PC-9 (cell line): Measurements from ENCODE around the gene PACRG. TPM values are rescaled to one million over a fixed set of nuclear protein-coding genes. Genes with fewer than 3 reads are reported as not detected.

Experiments
- BruUV-seq: library from RNA; stranded (reverse); fragments of 400-500 nt; replicated peaks from 2 replicates; lab custom pipeline; 2021; lab: Mats Ljungman, UMichigan
- CTCF ChIA-PET: fragments of 300-600 bp; sonication (Branson Sonifier 250); formaldehyde crosslinking; loops from one replicate; lab custom pipeline; 2022; ENCODE audit warnings: antibody characterized with exemption; lab: Charles Lee
- POLR2A ChIA-PET: fragments of 300-600 bp; sonication (Branson Sonifier 250); formaldehyde crosslinking; loops from one replicate; lab custom pipeline; 2022; ENCODE audit warnings: antibody characterized with exemption; ENCODE audit not compliant: unreplicated experiment; lab: Charles Lee
- DNase-seq, 2 experiments: peaks; one replicate each; pipeline versions ENCODE4 v3.0.0 to v3.0.0-alpha.2; 2015 to 2022; ENCODE audit warnings: mixed read lengths in 1 of 2
- H2AFZ ChIP-seq: fragments of 200-600 bp; sonication (generic); 2 replicates; pipeline ENCODE4 v1.8.1; 2017; ENCODE audit warnings: antibody characterized with exemption
- H3F3A ChIP-seq: fragments of 200-600 bp; sonication (generic); 2 replicates; pipeline ENCODE4 v1.8.1; 2017; ENCODE audit warnings: antibody characterized with exemption, mild to moderate bottlenecking, low read depth; ENCODE audit not compliant: insufficient read depth
- H3K27ac ChIP-seq: fragments of 200-600 bp; sonication (generic); 2 replicates; pipeline ENCODE4 v1.6.1; 2016; ENCODE audit warnings: mixed run types
- H3K27me3 ChIP-seq: fragments of 200-600 bp; sonication (generic); 2 replicates; pipeline ENCODE4 v1.6.1; 2016; ENCODE audit warnings: low read depth, mixed run types; ENCODE audit not compliant: insufficient read depth
- H3K36me3 ChIP-seq: fragments of 200-600 bp; sonication (generic); 2 replicates; pipeline ENCODE4 v1.6.1; 2016; ENCODE audit warnings: low read depth, mixed run types
- H3K4me1 ChIP-seq: fragments of 200-600 bp; sonication (generic); replicated peaks from 2 replicates; pipeline ENCODE4 v1.6.1; 2016; ENCODE audit warnings: mixed run types; ENCODE audit not compliant: insufficient read depth
- H3K4me2 ChIP-seq: fragments of 200-600 bp; sonication (generic); 2 replicates; pipeline ENCODE4 v1.6.1; 2017; ENCODE audit warnings: mixed run types
- H3K4me3 ChIP-seq: fragments of 200-600 bp; sonication (generic); 2 replicates; pipeline ENCODE4 v1.6.1; 2016; ENCODE audit warnings: mixed run types
- H3K79me2 ChIP-seq: fragments of 200-600 bp; sonication (generic); 2 replicates; pipeline ENCODE4 v1.6.1; 2017; ENCODE audit warnings: low read depth, mixed run types
- H3K9me2 ChIP-seq: fragments of 200-600 bp; sonication (generic); 2 replicates; pipeline ENCODE4 v1.8.1; 2017; ENCODE audit warnings: mild to moderate bottlenecking; ENCODE audit not compliant: insufficient read depth
- H3K9me3 ChIP-seq: fragments of 200-600 bp; sonication (generic); 2 replicates; pipeline ENCODE4 v1.8.1; 2016; ENCODE audit warnings: low read depth; ENCODE audit not compliant: insufficient read depth
- H4K20me1 ChIP-seq: fragments of 200-600 bp; sonication (generic); 2 replicates; pipeline ENCODE4 v1.8.1; 2017; ENCODE audit not compliant: insufficient read depth
- EZH2 ChIP-seq: fragments of 200-600 bp; sonication (generic); IDR thresholded peaks from 2 replicates; pipeline ENCODE4 v1.8.0; 2017; ENCODE audit warnings: antibody characterized with exemption, low read depth
- intact Hi-C: fragments of 100-400 bp; cut with micrococcal nuclease; formaldehyde crosslinking; loops from one replicate; pipeline ENCODE4 v1.10.0; 2022; ENCODE audit not compliant: unreplicated experiment
- total RNA-seq: library from RNA; stranded (reverse); gene quantifications from 2 replicates; pipeline ENCODE4 v1.2.3, GENCODE V29; 2021
- TF ChIP-seq, protein P1 (sequence below): fragments of 200-600 bp; sonication (generic); conservative IDR thresholded peaks from 2 replicates; pipeline ENCODE4 v1.6.1; 2017; ENCODE audit warnings: mixed run types, antibody characterized with exemption, mild to moderate bottlenecking, moderate library complexity

The PACRG gene
- total RNA-seq, 1 experiment from 2014 or later = not detected

DNA sequence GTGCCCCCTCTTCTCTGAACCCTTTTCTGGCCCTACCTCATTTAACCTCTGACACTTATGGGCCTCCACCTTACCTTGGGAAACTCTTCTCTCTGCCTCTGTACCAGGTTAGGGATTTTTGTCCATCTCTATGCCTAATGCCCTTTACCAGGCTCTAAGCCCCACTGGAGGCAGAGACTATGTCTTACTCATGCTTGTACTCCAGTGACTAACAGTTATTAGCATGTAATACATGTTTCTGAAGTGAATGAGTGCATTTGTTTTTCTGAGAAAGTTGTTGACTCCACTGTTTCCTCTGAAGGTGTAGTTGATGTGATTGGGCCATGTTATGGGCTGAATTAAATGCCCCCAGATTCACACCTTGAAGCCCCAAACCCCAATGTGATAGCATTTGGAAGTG lies 234.3 kb downstream of the PACRG start:
- H3K79me2 ChIP-seq = no peaks in the 10 kb centered on the region
- H3F3A ChIP-seq = no peaks in the 10 kb centered on the region
- TF ChIP-seq, protein P1, sequence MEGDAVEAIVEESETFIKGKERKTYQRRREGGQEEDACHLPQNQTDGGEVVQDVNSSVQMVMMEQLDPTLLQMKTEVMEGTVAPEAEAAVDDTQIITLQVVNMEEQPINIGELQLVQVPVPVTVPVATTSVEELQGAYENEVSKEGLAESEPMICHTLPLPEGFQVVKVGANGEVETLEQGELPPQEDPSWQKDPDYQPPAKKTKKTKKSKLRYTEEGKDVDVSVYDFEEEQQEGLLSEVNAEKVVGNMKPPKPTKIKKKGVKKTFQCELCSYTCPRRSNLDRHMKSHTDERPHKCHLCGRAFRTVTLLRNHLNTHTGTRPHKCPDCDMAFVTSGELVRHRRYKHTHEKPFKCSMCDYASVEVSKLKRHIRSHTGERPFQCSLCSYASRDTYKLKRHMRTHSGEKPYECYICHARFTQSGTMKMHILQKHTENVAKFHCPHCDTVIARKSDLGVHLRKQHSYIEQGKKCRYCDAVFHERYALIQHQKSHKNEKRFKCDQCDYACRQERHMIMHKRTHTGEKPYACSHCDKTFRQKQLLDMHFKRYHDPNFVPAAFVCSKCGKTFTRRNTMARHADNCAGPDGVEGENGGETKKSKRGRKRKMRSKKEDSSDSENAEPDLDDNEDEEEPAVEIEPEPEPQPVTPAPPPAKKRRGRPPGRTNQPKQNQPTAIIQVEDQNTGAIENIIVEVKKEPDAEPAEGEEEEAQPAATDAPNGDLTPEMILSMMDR = no peak
- TF ChIP-seq EZH2 = no peak
- H3K9me3 ChIP-seq = no peaks in the 10 kb centered on the region
- H3K4me3 ChIP-seq = no peak overlapping the region
- H3K4me1 ChIP-seq = no peaks in the 10 kb centered on the region
- H4K20me1 ChIP-seq = no peaks in the 10 kb centered on the region
- ChIA-PET POLR2A (no interaction called here), CTCF (no interaction called here)
- H3K27ac ChIP-seq = no peak overlapping the region
- no peaks in the 10 kb centered on the region for H3K36me3 ChIP-seq
- no peak overlapping the region for H3K4me2 ChIP-seq
- no peak overlapping the region for H2AFZ ChIP-seq
- intact Hi-C loops = no loop called here
- no peaks in the 10 kb centered on the region for H3K9me2 ChIP-seq
- H3K27me3 ChIP-seq = 0 out of 2 replicates have a peak, but pooled peaks cover 5% of the 10 kb centered on the region
- no peak for DNase-seq
- BruUV-seq = no TSS peak

DNA sequence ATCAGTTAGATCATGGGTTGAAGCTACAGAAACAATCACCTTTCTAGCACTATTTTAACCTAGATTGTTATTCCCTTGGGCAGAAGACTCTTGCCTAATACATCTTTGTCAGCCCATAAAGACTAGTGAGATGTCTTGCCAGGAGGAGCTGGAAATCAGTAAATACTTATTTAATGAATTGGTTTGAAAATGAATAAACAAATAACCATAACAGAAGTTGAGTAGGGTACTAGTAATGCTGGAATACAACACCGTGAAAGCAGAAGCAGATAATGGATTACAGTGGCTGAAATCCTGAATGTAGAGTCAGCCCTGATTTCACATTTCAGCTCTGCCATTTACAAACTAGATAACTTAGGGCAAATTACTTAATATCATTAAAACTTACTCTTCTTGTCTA lies 236.1 kb downstream of the PACRG start:
- no TSS peak for BruUV-seq
- POLR2A ChIA-PET = no interaction called here
- no peaks in the 10 kb centered on the region for H3K36me3 ChIP-seq
- H3K27ac ChIP-seq = no peak overlapping the region
- TF ChIP-seq, protein P1 = no peak
- no peak for TF ChIP-seq EZH2
- H2AFZ ChIP-seq = no peak overlapping the region
- H3K4me2 ChIP-seq = no peak overlapping the region
- DNase-seq = no peak
- H4K20me1 ChIP-seq = no peaks in the 10 kb centered on the region
- no peaks in the 10 kb centered on the region for H3K9me3 ChIP-seq
- intact Hi-C loops = no loop called here
- H3F3A ChIP-seq = no peaks in the 10 kb centered on the region
- CTCF ChIA-PET = no interaction called here
- no peaks in the 10 kb centered on the region for H3K79me2 ChIP-seq
- no peaks in the 10 kb centered on the region for H3K4me1 ChIP-seq
- peaks cover 16% of the 10 kb centered on the region; the same call in 1 of the 2 replicates for H3K27me3 ChIP-seq
- H3K4me3 ChIP-seq = no peak overlapping the region
- no peaks in the 10 kb centered on the region for H3K9me2 ChIP-seq

DNA sequence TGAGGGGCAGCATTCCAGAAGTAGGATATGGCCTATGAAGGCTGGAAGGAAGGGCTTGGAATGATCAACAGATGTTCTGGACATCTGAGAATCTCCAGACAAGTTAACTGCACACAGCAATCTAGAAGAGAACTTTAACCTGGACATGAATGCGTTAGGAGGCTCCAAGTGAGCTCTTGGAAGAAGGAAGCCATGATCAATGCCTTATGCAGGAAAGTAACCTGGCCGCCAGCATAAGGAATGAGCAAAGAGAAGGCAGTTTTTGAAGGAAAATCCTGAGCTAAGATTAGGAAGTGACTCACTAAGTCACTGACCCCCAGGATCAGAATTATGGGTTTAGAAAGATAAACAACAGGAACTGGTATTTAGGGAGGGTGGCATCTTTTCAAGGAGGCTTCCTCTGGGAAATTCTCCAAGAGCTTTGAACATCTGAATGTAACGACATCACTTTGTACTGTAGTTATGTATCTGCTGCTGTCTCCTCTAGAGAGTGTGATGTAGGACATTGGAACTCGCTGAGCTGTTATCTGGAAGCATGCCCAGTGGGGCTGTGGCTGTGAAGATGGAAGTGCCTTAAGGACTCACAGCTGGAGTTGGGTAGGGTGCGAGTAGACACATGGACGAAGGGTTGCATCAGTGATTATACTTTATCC lies 236.8 kb downstream of the PACRG start:
- Histone ChIP-seq H3K27me3 (peaks cover 23% of the 10 kb centered on the region), H3F3A (no peaks in the 10 kb centered on the region), H3K4me2 (no peak overlapping the region), H3K36me3 (no peaks in the 10 kb centered on the region), H3K4me1 (no peaks in the 10 kb centered on the region), H3K9me2 (no peaks in the 10 kb centered on the region), H3K79me2 (no peaks in the 10 kb centered on the region), H2AFZ (no peak overlapping the region), H3K27ac (no peak overlapping the region), H3K9me3 (no peaks in the 10 kb centered on the region), H3K4me3 (no peak overlapping the region), H4K20me1 (no peaks in the 10 kb centered on the region)
- TF ChIP-seq EZH2 = no peak
- TF ChIP-seq, protein P1 = no peak
- ChIA-PET CTCF (no interaction called here), POLR2A (interaction anchor here (0.6 kb wide), 1 partner anchor 888 kb away, joined by 7 read pairs; no protein-coding TSS in a partner anchor)
- no peak for DNase-seq
- intact Hi-C loops = no loop called here
- no TSS peak for BruUV-seq
